ENCODE measurements around the gene PRELP. TPM values are rescaled to one million over a fixed set of nuclear protein-coding genes. Genes with fewer than 3 reads are reported as not detected.
A peak's percentile ranks its signal among the peaks of the same experiment; 100 is the strongest.

Gene PRELP
- total RNA-seq, 1 experiment from 2014 or later: 0.13 TPM

GRCh38 chr1:203477748-203478147 lies 2.1 kb downstream of the PRELP start:
- no peak for DNase-seq (ENCODE audit: low spot score)

- DNase-seq (ENCODE audit: low spot score): no peak
Measured at GRCh38 chr1:203478231-203478630, 2.6 kb downstream of the PRELP start.

GRCh38 chr1:203478986-203479385 lies 3.4 kb downstream of the PRELP start:
- no peak for DNase-seq (ENCODE audit: low spot score)

GRCh38 chr1:203479646-203480045 lies 4.0 kb downstream of the PRELP start:
- no peak for DNase-seq (ENCODE audit: low spot score)

- peak; percentile 17 for DNase-seq (ENCODE audit: low spot score)
Measured at GRCh38 chr1:203480084-203480483, 4.5 kb downstream of the PRELP start.

GRCh38 chr1:203480525-203481084 lies 5.0 kb downstream of the PRELP start:
- DNase-seq (ENCODE audit: low spot score): peak; percentile 86

- no peak for DNase-seq (ENCODE audit: low spot score)
Measured at GRCh38 chr1:203481196-203481595, 5.6 kb downstream of the PRELP start.

GRCh38 chr1:203486618-203487370 lies 11.2 kb downstream of the PRELP start:
- DNase-seq (ENCODE audit: low spot score): no peak

GRCh38 chr1:203488539-203488938 lies 12.9 kb downstream of the PRELP start:
- DNase-seq (ENCODE audit: low spot score): no peak

GRCh38 chr1:203490607-203491006 lies 15.0 kb downstream of the PRELP start:
- no peak for DNase-seq (ENCODE audit: low spot score)

GRCh38 chr1:203491664-203492063 lies 16.1 kb downstream of the PRELP start:
- no peak for DNase-seq (ENCODE audit: low spot score)

GRCh38 chr1:203492082-203492747 lies 16.6 kb downstream of the PRELP start:
- DNase-seq (ENCODE audit: low spot score): no peak

- no peak for DNase-seq (ENCODE audit: low spot score)
Measured at GRCh38 chr1:203492748-203493130, 17.1 kb downstream of the PRELP start.

GRCh38 chr1:203493901-203494300 lies 18.3 kb downstream of the PRELP start, which contains the start of gene OPTC:
OPTC (plus strand) TSS chr1:203494153; CDS start chr1:203496006, 1,853 bp downstream.
- no peak for DNase-seq (ENCODE audit: low spot score)

- DNase-seq (ENCODE audit: low spot score): no peak
Measured at GRCh38 chr1:203495845-203496244, 20.2 kb downstream of the PRELP start.

GRCh38 chr1:203497269-203497777 lies 21.7 kb downstream of the PRELP start:
- DNase-seq (ENCODE audit: low spot score): no peak

GRCh38 chr1:203499643-203500278 lies 24.2 kb downstream of the PRELP start:
- no peak for DNase-seq (ENCODE audit: low spot score)

- no peak for DNase-seq (ENCODE audit: low spot score)
Measured at GRCh38 chr1:203500279-203500678, 24.7 kb downstream of the PRELP start.

GRCh38 chr1:203503836-203504235 lies 28.2 kb downstream of the PRELP start:
- DNase-seq (ENCODE audit: low spot score): no peak

- DNase-seq (ENCODE audit: low spot score): peak; percentile 87
Measured at GRCh38 chr1:203504400-203505250, 29.0 kb downstream of the PRELP start.

Data from HT-29 (cell line).